K562 (cell line): ENCODE results near the gene LDAH. TPM values are rescaled to one million over a fixed set of nuclear protein-coding genes. Genes with fewer than 3 reads are reported as not detected.

Experiments
- ATF6 ChIP-seq: sonication (generic); formaldehyde crosslinking; IDR thresholded peaks from 2 replicates; pipeline ENCODE4 v1.4.0; 2020; ENCODE audit warnings: mild to moderate bottlenecking, missing genetic modification reagents
- DLX4 ChIP-seq: fragments of 250-450 bp; sonication (Bioruptor Pico); IDR thresholded peaks from 2 replicates; pipeline ENCODE4 v1.6.1; 2021; ENCODE audit warnings: mild to moderate bottlenecking
- ETS1 ChIP-seq: conservative IDR thresholded peaks from 2 replicates; pipeline ENCODE4 v1.6.1; 2011; ENCODE audit warnings: low read depth, mild to moderate bottlenecking, low read length; ENCODE audit not compliant: control insufficient read depth
- FOXA1 ChIP-seq: fragments of 450-650 bp; IDR thresholded peaks from 2 replicates; pipeline ENCODE4 v1.6.1; 2016; ENCODE audit warnings: mild to moderate bottlenecking, borderline replicate concordance
- LEF1 ChIP-seq: fragments of 450-650 bp; IDR thresholded peaks from 2 replicates; pipeline ENCODE4 v1.6.1; 2016; ENCODE audit warnings: mild to moderate bottlenecking
- MBD2 ChIP-seq: sonication (generic); IDR thresholded peaks from 2 replicates; pipeline ENCODE4 v1.6.1; 2016; ENCODE audit warnings: low read depth, borderline replicate concordance
- NFYB ChIP-seq: IDR thresholded peaks from 2 replicates; pipeline ENCODE4 v1.6.1; 2011; ENCODE audit warnings: mild to moderate bottlenecking, moderate library complexity; ENCODE audit not compliant: insufficient read length; ENCODE audit errors: extremely low read depth
- RBFOX2 ChIP-seq: fragments of 200-400 bp; formaldehyde crosslinking; IDR thresholded peaks from 2 replicates; pipeline ENCODE4 v1.6.1; 2017; ENCODE audit warnings: low read depth, mild to moderate bottlenecking, low read length, moderate library complexity
- SMARCB1 ChIP-seq: IDR thresholded peaks from 2 replicates; pipeline ENCODE4 v1.6.1; 2011; ENCODE audit warnings: improper control_type of control experiment, low read depth; ENCODE audit not compliant: insufficient read length
- TFAP4 ChIP-seq: sonication (generic); formaldehyde crosslinking; IDR thresholded peaks from 2 replicates; pipeline ENCODE4 v1.8.0; 2022; ENCODE audit warnings: missing genetic modification reagents, mild to moderate bottlenecking, moderate library complexity, borderline replicate concordance
- THRB ChIP-seq: fragments of 450-650 bp; formaldehyde crosslinking; conservative IDR thresholded peaks from 2 replicates; pipeline ENCODE4 v1.4.0; 2022; ENCODE audit warnings: mild to moderate bottlenecking, missing genetic modification characterization
- ZKSCAN3 ChIP-seq: fragments of 250-450 bp; sonication (Bioruptor Pico); IDR thresholded peaks from 2 replicates; pipeline ENCODE4 v1.4.0; 2020
- polyA plus RNA-seq, 8 experiments: library from polyadenylated mRNA; depleted of rRNA in 4 of 8; stranded (reverse) in 5 of 8; unstranded in 3 of 8; fragments of >200 nt; fragmentation: Nextera tagmentation in 2 of 8; fragmentation: Illumina TruSeq in 1 of 8; extraction: Ambion mirVana in 2 of 8; extraction: Trizol in 1 of 8; gene quantifications; 2 replicates each; pipeline versions ENCODE4 v1.2.1 to v1.2.3, GENCODE V29; 2011 to 2014; ENCODE audit warnings: inconsistent platforms in 1 of 8, missing spikeins in 1 of 8
- total RNA-seq, 7 experiments: library from RNA; depleted of rRNA in 6 of 7; stranded (reverse); fragments of >200 nt in 6 of 7; fragmentation: Illumina TruSeq in 2 of 7; extraction: Trizol in 2 of 7; gene quantifications; 2 replicates each; pipeline versions ENCODE4 v1.2.1 to v1.2.3, GENCODE V29; 2011 to 2021; ENCODE audit warnings: low replicate concordance in 1 of 7

The LDAH gene
- total and polyA plus RNA-seq, 9 of the 15 experiments (the other 6 are each of a cell fraction or from before 2014, with no cell fraction given): 22.3 to 60.1 (median 40.0) TPM

- no peak for TF ChIP-seq ETS1
- TF ChIP-seq RBFOX2: no peak
- no peak for TF ChIP-seq TFAP4 (CRISPR knock-in tag)
- no peak for TF ChIP-seq MBD2
- no peak for TF ChIP-seq SMARCB1
- TF ChIP-seq ATF6 (CRISPR knock-in tag): no peak
- TF ChIP-seq FOXA1: no peak
- TF ChIP-seq DLX4: no peak
- TF ChIP-seq LEF1: no peak
- TF ChIP-seq ZKSCAN3 (CRISPR knock-in tag): no peak
- TF ChIP-seq THRB: no peak
- TF ChIP-seq NFYB: no peak
Observed at GRCh38 chr2:20661421-20662307, 161.2 kb downstream of the LDAH start (continued).
